NK-92 (cell line): Measurements from ENCODE around the gene ISG20.
"Not testable (repeated sequence)": the region's sequence is repeated elsewhere in the genome, so short reads cannot be mapped to it uniquely, and the experiment has no call there.

Source experiments
- DNase-seq: peaks from one replicate; lab custom pipeline; 2025; ENCODE audit not compliant: unreplicated experiment; lab: John Stamatoyannopoulos, UW

The ISG20 gene

DNA sequence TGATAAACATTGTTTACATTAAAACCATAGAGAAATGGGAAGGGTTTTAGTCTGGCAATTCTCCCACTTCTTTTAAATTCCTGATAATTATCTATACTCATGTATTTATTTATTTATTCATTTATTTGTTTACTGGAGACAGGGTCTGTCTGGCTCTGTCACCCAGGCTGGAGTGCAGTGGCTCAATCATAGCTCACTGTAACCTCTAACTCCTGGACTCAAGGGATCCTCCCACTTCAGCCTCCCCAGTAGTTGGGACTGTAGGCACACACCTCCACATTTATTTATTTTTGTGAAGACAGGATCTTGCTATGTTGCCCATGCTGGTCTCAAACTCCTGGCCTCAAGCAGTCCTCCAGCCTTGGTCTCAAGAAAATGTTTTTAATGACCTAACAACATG, 20.1 kb upstream of the ISG20 start:
- no peak for DNase-seq

DNA sequence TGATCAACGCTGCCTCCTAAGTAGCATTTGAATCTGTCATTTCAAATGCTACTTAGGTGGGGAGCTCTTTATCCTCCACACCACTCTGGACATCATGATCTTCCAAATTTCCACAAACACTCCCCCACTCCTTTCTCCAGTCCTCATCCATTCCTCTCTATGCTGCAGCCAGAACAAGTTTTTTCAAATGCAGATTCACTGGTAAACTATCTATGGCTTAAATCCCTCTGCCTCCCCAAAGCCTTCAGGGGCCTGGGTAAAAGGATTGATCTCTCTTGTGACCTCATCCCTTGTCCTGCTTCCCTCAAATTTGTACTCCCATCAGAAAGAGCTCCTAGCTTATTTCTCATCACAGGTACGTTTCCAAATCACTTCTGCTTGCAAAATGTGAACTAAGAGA, 19.0 kb upstream of the ISG20 start:
- no peak for DNase-seq

DNA sequence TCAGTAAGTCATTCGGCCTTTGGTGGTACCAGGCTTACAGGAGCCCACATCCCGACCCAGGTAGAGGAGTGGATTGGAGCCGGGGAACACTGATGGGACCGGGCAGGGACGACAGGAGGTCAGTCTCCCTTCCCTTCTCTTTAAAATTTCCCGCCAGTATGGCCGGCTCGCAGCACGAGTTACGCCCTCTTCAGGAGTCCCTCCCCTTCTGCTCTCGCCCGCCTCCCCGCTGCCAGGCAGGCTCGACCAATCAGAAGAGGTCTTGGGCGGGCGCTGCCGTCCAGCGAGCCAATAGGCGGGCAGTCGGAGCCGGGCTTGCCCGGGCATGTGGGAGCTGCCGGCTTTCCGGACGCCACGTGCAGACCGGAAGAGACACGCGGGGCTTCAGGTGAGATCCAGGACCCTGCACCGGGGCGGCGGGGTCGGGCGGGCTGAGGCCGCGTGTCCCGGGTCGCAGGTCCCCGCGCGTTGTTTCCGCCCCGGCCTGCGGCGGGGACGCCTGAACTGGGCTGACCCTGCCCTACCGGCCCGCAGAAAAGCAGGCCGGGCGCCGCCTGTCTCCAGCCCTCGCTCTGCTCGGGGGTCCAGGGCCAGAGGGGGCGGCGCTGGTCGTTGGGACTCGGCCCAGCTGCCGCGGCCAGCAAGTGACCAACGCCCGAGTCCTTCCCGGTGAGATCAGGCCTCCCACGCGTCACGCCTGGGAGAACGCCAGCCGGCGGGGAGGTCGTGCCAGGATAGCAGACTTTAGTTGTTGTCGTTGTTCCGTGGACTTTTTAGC, 17.6 kb upstream of the ISG20 start, which contains the start of gene AEN:
Gene AEN (plus strand): TSS at position 346 of the 778 bp plus-strand sequence. CDS start 4,870 bp downstream, outside the sequence.
- DNase-seq = peak; percentile 70

DNA sequence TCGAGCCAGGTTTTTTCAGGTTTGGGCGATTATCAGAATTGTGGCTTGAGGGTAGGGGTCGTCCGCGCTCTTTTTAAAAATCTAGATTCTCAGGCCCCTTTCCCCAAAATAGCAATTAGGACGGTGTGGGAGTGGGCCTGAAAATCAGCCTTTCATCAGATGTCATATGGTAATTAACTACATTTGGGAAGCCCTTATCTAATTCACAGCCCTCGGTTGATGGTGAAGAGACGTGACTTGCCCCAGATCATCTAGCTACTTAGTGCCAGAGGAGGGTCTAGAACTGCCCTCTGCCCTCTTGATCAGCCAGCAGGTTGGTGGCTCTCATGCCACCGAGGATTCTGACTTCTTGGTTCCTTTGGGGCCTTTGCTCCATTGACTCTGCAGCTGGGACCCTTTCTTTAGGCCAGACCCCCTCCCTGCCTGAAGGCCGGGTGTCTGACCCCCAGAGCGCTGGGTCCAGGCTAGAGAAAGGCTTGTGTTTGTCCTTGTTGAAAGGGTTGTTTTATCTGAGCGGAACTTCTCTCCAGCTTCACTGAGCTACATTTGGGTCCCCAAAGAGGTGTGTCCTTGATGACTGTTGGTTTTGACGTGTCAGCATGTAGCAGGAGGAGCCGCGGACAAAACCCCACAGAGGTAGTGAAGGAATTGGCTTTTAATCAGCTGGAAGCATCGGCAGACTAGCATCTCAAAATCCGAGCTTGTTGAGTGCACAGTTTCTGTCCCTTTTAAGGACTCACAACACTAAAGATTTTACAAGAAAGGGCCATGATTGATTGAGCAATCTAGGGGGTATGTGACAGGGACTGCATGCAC, 16.8 kb upstream of the ISG20 start:
- DNase-seq = no peak

DNA sequence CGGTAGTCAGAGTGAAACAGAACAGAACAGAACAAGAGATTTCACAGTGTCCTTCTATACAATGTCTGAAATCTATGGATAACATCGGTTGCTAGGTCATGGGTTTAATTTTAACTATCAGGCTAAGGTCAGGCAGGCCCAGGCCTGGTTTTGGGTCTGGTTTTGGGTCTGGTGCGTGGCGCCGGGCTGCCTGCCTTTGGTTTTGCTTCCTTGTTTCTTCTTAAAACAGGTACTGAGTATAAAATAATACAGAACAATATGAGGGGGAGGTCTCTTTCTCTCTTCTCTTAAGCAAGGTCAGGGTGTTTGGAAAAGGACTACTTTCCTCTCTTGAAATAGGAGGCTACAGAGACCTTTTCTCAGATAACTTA, 16.2 kb upstream of the ISG20 start:
- DNase-seq = no peak

DNA sequence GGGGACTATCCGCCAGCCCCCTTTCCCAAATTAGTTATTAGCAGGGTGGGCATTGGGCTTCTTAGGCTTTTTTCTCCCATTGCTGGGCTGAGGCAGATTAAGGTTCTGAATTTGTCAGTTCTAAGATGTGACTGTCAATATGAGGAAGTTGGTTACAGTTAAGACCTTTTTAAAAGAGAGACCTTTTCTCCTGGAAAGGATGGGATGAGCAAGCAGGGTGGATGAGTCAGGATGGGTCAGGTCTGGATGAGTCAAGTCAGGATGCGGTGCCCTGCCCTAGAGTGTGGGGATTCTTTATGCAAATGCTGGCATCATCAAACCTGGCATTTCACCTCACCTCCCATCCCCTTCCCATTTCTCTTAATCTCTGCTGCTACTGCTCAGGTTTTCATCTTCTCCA, 15.8 kb upstream of the ISG20 start:
- DNase-seq = no peak

DNA sequence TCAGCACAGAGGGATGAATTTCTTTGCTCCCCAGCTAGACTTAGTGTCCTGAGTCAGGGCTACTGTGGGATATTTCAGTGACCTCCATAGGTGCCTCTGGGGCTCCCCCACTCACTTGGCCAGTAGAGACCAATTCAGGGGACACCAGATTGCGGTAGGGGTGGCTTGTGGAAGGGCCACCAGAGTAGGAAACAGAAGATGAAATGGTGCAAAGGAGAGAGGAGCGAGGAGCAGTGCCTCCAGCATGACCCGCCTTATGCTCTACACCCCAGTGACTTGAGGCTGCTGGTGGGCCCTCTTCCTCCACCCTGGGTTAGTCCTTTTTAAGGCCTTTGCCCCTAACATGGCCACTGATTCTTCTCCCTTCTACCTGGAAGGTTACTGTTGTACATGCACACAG, 15.2 kb upstream of the ISG20 start:
- no peak for DNase-seq

DNA sequence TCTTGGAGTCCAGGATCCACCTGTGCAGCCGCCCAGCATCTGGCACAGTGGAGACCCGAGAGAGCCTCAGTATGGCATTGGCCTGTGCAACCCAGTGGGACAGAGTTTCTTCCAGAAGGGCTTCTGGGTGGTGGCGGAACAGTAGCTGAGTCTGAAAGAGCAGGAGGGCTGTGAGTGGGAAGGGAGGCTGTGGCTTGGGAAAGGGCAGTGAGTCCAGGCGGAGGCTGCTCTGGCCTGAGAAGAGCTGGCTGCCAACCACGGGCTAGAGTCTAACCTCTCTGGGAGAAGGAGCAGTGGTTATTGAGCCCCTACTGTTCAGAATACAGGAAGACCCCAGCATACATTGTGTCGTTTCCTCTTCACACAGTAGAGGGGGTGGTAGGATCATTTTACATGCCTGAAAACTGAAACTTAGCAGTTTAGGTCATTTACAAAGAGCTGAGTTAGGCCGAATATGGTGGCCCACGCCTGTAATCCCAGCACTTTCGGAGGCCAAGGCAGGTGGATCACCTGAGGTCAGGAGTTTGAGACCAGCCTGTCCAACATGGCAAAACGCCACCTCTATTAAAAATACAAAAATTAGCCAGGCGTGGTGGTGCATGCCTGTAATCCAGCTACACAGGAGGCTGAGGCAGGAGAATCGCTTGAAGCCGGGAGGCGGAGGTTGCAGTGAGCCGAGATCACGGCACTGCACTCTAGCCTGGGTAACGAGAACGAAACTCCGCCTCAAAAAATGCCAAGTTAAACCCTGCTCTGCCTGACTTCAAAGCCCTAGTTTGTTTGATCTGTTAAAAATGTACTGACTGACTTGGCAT, 14.5 kb upstream of the ISG20 start:
- no peak for DNase-seq

DNA sequence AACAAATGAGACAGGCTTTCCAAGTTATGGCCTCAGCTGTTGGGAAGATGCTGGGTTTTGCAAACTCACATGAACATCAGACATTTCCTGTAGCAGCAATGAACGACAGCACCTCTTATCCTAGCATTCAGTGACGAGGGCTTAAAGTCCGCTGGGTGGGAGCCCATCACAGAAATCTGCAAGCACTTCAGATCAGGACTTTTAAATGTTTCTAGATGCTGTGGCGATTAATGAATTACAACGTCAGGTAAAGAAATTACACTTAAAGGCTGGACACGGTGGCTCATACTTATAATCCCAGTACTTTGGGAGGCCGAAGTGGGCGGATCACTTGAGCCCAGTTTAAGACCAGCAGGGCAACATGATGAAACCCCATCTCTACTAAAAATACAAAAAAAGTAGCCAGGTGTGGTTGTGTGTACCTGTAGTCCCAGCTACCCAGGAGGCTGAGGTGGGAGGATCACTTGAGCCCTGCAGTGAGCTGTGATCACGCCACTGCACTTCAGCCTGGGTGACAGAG, 13.8 kb upstream of the ISG20 start:
- no peak for DNase-seq

DNA sequence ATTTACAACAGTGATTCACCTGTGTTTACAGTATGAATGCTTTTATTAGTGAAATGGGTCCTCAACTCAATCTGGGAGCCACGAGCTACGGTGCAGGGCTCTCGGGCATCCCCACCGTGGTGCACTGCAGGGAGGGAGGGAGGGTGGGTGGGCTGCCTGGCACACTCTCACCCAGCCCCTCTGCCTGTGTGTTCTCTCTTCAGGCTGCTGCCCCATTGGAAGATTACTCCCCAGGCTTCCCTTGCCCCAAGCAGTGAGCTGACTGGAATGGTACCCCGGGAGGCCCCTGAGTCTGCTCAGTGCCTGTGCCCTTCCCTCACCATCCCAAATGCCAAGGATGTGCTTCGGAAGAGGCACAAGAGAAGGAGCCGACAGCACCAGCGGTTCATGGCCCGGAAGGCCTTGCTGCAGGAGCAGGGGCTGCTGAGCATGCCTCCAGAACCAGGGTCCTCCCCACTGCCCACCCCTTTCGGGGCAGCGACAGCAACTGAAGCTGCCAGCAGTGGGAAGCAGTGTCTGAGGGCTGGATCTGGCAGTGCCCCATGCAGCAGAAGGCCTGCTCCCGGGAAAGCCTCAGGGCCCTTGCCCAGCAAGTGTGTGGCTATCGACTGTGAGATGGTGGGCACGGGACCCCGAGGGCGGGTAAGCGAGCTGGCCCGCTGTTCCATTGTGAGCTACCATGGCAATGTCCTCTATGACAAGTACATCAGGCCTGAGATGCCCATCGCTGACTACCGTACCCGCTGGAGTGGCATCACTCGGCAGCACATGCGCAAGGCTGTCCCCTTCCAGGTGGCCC, 12.7 kb upstream of the ISG20 start:
- no peak for DNase-seq

DNA sequence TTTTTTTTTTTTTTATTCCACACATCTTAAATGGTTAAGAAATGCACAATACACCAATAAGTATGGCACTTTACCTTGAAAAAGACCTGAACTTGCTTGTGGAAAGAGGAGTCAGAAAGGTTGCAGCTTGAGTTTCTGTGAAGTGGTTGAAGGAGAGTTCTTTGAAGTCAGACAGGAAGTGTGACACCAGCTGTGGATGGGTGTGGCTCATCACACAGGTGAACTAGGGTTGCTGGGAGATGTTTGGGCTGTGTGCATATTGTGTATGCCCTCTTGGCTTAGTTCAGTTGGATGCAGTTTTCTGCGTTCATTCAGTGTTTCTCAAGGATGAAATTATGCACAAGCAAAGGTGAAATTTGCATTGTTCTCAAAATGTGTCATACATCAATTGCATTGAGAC, 11.4 kb upstream of the ISG20 start:
- DNase-seq = peak; percentile 19

DNA sequence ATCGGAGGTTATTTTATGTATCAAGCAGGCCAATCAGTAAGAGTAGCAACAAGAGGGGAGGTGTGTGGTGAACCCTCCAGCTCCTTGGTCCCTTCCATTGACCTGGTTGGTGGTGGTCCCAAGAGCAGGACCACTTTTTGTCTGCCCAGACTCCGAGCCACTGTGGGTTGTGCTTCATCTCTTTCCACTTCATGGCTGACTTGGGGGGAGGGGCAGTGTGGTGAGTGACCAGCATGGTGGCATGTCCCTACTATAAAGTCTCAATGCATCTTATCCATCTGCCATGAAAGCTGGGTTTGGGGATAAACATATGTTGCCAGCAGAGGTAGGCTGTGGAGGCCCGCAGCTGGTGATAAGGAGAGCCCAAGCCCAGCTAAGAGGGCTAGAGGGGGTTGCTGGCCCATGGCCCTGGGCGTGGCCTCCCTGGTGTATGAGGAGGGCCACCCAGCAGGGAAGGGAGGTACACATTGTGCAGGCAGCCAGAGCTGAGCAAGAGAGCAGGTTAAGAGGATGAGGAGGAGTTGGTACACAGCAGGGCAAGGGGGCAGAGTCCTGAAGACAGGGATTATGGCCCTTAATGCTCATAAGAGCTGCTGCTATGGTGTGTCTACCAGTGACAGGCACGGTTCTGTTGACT, 10.7 kb upstream of the ISG20 start:
- DNase-seq = no peak

DNA sequence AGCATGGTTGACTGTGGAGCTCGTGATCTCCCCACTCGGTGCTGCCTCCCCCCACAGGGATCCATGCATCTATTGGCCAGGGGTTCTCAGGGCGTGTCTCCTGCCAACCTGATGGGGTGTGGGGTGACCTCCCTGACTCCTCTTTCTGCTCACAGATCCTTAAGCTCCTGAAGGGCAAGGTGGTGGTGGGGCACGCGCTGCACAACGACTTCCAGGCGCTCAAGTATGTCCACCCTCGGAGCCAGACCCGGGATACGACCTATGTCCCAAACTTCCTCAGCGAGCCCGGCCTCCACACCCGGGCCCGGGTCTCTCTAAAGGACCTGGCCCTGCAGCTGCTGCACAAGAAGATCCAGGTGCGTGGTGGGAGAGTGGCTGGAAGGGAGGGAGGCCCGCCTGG, 9.7 kb upstream of the ISG20 start:
- no peak for DNase-seq

DNA sequence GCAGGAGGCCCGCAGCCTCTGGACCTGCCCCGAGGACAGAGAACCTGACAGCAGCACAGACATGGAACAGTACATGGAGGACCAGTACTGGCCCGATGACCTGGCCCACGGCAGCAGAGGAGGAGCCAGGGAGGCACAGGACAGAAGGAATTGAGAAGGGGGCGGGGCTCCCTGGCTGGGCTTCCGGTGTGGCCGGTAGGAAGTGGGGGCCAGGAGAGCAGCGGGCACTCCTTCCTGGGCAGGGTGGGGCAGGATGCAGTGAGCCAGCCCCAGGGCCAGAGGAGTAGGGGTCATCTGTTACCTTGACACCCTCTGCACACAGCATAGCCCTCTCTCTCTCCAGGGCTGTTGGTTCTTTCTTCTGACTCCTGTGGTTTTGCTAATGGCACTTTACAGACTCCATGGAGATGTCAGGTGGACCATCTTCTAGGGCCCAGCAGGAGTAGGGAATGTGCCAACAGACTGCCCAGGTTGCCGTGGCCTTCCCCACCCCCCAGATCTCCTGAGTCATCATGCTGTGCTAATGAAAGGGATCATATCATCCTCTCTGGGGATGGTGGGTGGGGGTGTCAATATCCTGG, 8.6 kb upstream of the ISG20 start:
- DNase-seq = no peak

DNA sequence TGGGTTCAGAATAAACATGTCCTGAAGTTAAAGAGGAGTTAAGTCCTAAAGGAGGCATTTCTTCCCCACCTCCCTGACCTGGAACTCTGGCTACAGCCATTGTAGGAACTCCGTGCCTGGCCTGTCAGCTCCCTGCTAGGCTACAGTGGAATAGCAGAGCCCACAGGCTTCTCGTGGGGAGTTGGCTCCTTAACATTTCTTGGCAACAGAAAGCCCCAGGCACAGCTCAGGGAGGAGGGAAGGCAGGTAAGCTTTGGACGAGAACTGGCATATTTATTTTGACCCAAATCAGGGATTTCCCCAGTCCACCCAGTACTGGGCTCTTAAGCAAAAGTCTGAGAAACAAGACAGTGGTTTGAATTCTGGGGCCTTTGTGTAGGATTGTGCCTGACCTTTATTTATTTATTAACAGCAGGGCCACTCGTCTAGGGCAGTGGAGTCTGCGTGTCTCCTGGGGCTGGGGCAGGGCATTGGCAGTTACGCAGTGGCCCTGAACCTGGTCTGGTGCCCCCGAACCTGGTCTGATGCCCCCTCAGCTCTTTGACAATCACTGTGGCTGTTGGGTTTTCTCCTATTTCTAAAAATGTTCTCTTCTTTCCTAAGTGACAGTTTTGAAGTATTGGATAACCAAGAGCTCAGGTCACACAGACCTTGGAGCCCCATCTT, 7.9 kb upstream of the ISG20 start:
- no peak for DNase-seq

DNA sequence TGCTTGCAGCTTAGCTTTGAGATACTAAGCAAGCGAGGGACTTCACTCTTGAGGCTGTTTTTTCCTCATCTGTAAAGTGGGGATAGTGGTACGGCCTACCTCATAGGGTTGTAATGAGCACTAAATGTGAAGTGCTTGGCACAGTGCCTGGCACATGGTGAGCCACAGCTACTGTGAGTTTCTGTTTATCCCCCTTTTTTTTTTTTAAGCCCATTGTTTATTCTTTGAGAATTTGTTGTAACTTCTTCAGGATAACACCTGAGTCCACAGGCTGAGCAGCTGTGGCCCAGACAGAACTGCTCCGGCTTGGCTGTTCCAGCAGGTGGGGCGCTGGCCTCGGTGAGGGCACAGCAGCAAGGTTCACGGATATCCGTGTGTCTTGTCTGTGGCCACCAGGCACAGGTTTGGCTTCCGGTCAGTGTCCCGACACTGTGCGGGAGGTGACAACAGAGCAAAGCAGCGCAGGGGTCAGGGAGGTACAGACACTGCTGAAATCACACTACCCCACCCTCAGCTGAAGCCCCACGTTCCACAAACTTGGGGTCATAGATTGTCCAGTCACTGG, 7.3 kb upstream of the ISG20 start:
- DNase-seq = no peak

DNA sequence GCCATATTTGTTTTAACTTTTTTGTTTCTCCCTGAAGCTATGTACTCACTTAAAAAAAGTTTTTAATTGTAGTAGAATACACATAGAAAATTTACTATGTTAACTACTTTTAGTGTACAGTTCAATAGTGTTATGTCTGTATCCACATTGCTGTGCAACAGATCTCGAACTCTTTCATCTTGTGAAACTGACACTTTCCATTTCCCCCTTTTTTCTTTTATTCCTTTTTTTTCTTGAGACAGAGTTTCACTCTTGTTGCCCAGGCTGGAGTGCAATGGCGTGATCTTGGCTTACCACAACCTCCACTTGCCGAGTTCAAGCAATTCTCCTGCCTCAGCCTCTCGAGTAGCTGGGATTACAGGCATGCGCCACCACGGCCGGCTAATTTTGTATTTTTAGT, 6.0 kb upstream of the ISG20 start:
- not testable (repeated sequence) for DNase-seq

DNA sequence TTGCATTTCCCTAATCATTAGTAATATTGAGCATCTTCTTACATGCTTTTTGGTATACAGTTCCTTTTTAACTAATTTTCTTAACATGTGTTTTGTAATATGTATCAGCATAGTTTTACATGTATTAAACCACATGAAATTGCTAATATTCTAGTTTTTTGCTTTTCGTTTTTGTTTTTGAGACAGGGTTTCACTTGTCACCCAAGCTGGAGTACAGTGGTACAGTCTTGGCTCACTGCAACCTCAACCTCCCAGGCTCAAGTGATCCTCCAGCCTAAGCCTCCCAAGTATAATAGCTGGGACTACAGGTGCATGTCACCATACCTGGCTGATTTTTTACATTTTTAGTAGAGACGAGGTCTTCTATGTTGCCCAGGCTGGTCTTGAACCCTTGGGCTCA, 4.4 kb upstream of the ISG20 start:
- DNase-seq = no peak

DNA sequence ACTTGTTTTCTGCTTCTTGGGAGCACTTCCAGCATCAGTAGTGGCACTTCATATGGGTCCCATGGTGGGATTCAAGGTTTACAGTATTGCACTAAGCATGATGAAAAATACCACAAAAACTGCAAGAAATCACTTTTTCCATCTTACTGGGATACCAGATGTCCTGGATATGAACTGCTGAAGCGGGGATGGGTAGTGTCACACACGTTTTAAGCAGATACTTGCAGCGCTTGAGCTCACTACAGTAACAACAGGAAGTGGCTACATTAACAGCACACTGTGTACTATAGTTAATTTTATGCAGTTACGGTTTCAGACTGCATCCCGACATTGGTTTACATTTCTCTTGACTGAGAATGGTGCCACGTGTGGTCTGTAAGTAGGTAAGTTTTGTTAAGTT, 3.5 kb upstream of the ISG20 start:
- no peak for DNase-seq
